GM12891 (cell line): ENCODE measurements around the gene ABHD6.

Source experiments
- POLR2A ChIP-seq: IDR thresholded peaks from 2 replicates; pipeline ENCODE4 v1.6.1; 2011; ENCODE audit warnings: low read depth, low read length, control low read depth
- TAF1 ChIP-seq: IDR thresholded peaks from 2 replicates; pipeline ENCODE4 v1.6.1; 2011; ENCODE audit warnings: low read depth, low read length, control low read depth

DNA sequence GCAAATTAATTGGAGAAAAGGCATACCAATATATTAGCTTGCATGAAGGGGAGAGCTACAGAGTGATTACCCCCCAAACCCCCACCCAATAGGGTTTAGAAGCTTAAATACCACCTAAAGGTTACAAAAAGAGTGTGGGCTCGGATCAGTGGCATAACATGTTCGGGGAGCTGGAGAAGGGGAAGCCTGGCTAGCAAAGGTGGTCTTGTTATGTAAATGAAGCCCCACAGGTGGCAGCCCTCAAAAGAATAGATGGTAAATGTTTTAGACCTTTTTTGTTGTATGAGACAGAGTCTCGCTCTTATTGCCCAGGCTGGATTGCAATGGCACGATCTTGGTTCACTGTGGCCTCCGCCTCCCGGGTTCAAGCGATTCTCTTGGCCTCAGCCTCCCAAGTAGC, 84.2 kb downstream of the ABHD6 start:
- TF ChIP-seq POLR2A (no peak), TAF1 (no peak)
